Measurements from ENCODE around the gene GPX4. TPM values are rescaled to one million over a fixed set of nuclear protein-coding genes. Genes with fewer than 3 reads are reported as not detected.

The GPX4 gene
- total and polyA plus RNA-seq, 2 of the 13 experiments (the other 11 are each of a cell fraction or from before 2014, with no cell fraction given): 535 to 613 TPM

DNA sequence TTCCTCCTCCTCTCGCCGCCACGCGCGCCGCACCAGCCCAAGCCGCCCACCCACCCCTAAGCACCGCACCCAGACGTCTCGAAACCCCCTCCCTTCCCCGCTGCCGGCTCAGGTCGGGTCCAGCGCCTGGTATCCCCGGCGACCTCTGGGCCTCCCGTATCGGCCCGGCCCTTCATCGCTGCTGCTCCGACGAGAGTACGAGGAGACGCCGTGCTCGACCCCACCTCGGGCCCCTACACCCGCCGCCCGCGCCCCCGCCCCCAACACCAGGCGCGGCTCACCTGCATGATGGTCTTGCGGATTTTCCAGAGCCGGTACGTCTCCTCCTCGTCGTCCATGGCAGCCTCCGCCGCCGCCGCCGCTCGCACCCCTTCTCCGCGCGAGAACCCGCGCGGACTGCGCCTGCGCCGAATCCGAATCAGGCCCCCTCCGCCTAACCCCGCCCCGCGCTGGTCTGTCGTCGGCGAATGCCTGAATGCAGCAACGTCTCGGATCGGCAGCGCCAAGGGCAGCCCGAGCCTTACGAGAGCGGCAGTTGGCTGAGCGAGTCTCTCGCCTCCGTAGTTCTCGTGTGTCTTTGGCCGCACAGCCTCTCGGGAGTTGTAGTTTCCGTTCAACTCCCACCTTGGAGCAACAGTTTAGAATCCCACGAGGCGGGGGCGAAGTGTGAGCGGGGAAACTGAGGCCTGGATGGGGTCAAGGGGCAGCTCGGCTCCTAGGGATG lies 8.7 kb upstream of the GPX4 start, which contains the start of gene POLR2E (continued):
- TF ChIP-seq, protein P1, sequence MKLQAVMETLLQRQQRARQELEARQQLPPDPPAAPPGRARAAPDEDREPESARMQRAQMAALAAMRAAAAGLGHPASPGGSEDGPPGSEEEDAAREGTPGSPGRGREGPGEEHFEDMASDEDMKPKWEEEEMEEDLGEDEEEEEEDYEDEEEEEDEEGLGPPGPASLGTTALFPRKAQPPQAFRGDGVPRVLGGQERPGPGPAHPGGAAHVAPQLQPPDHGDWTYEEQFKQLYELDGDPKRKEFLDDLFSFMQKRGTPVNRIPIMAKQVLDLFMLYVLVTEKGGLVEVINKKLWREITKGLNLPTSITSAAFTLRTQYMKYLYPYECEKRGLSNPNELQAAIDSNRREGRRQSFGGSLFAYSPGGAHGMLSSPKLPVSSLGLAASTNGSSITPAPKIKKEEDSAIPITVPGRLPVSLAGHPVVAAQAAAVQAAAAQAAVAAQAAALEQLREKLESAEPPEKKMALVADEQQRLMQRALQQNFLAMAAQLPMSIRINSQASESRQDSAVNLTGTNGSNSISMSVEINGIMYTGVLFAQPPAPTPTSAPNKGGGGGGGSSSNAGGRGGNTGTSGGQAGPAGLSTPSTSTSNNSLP (IDR thresholded peaks at IDR 0.05; ENCODE audit: low read depth, low read length): 0 out of 2 replicates have a peak, but pooled peaks have one; percentile 36
- TF ChIP-seq SKI (IDR thresholded peaks at IDR 0.05; ENCODE audit: partially characterized antibody): peak; percentile 10
- TF ChIP-seq, protein P2, sequence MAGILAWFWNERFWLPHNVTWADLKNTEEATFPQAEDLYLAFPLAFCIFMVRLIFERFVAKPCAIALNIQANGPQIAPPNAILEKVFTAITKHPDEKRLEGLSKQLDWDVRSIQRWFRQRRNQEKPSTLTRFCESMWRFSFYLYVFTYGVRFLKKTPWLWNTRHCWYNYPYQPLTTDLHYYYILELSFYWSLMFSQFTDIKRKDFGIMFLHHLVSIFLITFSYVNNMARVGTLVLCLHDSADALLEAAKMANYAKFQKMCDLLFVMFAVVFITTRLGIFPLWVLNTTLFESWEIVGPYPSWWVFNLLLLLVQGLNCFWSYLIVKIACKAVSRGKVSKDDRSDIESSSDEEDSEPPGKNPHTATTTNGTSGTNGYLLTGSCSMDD (CRISPR knock-in tag; IDR thresholded peaks at IDR 0.05): no peak
- no peak for TF ChIP-seq STAT5B (CRISPR knock-in tag; IDR thresholded peaks at IDR 0.05)
- TF ChIP-seq, protein P3, sequence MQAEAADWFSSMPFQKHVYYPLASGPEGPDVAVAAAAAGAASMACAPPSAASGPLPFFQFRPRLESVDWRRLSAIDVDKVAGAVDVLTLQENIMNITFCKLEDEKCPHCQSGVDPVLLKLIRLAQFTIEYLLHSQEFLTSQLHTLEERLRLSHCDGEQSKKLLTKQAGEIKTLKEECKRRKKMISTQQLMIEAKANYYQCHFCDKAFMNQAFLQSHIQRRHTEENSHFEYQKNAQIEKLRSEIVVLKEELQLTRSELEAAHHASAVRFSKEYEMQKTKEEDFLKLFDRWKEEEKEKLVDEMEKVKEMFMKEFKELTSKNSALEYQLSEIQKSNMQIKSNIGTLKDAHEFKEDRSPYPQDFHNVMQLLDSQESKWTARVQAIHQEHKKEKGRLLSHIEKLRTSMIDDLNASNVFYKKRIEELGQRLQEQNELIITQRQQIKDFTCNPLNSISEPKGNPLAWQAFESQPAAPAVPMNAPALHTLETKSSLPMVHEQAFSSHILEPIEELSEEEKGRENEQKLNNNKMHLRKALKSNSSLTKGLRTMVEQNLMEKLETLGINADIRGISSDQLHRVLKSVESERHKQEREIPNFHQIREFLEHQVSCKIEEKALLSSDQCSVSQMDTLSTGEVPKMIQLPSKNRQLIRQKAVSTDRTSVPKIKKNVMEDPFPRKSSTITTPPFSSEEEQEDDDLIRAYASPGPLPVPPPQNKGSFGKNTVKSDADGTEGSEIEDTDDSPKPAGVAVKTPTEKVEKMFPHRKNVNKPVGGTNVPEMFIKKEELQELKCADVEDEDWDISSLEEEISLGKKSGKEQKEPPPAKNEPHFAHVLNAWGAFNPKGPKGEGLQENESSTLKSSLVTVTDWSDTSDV (CRISPR knock-in tag; IDR thresholded peaks at IDR 0.05): no peak; the same call in 1 of the 2 replicates
- TF ChIP-seq, protein P4, sequence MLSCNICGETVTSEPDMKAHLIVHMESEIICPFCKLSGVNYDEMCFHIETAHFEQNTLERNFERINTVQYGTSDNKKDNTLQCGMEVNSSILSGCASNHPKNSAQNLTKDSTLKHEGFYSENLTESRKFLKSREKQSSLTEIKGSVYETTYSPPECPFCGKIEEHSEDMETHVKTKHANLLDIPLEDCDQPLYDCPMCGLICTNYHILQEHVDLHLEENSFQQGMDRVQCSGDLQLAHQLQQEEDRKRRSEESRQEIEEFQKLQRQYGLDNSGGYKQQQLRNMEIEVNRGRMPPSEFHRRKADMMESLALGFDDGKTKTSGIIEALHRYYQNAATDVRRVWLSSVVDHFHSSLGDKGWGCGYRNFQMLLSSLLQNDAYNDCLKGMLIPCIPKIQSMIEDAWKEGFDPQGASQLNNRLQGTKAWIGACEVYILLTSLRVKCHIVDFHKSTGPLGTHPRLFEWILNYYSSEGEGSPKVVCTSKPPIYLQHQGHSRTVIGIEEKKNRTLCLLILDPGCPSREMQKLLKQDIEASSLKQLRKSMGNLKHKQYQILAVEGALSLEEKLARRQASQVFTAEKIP (CRISPR knock-in tag; IDR thresholded peaks at IDR 0.05; ENCODE audit: borderline replicate concordance): no peak
- TF ChIP-seq, protein P5, sequence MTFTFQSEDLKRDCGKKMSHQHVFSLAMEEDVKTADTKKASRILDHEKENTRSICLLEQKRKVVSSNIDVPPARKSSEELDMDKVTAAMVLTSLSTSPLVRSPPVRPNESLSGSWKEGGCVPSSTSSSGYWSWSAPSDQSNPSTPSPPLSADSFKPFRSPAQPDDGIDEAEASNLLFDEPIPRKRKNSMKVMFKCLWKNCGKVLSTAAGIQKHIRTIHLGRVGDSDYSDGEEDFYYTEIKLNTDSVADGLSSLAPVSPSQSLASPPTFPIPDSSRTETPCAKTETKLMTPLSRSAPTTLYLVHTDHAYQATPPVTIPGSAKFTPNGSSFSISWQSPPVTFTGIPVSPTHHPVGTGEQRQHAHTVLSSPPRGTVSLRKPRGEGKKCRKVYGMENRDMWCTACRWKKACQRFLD (CRISPR knock-in tag; IDR thresholded peaks at IDR 0.05; ENCODE audit: borderline replicate concordance): no peak
- TF ChIP-seq, protein P6, sequence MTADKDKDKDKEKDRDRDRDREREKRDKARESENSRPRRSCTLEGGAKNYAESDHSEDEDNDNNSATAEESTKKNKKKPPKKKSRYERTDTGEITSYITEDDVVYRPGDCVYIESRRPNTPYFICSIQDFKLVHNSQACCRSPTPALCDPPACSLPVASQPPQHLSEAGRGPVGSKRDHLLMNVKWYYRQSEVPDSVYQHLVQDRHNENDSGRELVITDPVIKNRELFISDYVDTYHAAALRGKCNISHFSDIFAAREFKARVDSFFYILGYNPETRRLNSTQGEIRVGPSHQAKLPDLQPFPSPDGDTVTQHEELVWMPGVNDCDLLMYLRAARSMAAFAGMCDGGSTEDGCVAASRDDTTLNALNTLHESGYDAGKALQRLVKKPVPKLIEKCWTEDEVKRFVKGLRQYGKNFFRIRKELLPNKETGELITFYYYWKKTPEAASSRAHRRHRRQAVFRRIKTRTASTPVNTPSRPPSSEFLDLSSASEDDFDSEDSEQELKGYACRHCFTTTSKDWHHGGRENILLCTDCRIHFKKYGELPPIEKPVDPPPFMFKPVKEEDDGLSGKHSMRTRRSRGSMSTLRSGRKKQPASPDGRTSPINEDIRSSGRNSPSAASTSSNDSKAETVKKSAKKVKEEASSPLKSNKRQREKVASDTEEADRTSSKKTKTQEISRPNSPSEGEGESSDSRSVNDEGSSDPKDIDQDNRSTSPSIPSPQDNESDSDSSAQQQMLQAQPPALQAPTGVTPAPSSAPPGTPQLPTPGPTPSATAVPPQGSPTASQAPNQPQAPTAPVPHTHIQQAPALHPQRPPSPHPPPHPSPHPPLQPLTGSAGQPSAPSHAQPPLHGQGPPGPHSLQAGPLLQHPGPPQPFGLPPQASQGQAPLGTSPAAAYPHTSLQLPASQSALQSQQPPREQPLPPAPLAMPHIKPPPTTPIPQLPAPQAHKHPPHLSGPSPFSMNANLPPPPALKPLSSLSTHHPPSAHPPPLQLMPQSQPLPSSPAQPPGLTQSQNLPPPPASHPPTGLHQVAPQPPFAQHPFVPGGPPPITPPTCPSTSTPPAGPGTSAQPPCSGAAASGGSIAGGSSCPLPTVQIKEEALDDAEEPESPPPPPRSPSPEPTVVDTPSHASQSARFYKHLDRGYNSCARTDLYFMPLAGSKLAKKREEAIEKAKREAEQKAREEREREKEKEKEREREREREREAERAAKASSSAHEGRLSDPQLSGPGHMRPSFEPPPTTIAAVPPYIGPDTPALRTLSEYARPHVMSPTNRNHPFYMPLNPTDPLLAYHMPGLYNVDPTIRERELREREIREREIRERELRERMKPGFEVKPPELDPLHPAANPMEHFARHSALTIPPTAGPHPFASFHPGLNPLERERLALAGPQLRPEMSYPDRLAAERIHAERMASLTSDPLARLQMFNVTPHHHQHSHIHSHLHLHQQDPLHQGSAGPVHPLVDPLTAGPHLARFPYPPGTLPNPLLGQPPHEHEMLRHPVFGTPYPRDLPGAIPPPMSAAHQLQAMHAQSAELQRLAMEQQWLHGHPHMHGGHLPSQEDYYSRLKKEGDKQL (CRISPR knock-in tag; IDR thresholded peaks at IDR 0.05; ENCODE audit: low read depth): no peak
- TF ChIP-seq ZNF749 (CRISPR knock-in tag; IDR thresholded peaks at IDR 0.05; ENCODE audit: borderline replicate concordance): no peak
